GM23338 (cell line): Measurements from ENCODE around the gene CYFIP1. TPM values are rescaled to one million over a fixed set of nuclear protein-coding genes. Genes with fewer than 3 reads are reported as not detected.

Source experiments
- ATAC-seq: fragments of 200-7000 bp; cut with Tn5 transposase; 3 replicates; pipeline ENCODE4 v1.9.1; 2020
- DNase-seq: peaks from one replicate; pipeline ENCODE4 v3.0.0-alpha.2; 2015; ENCODE audit warnings: low spot score
- H2AFZ ChIP-seq: fragments of 200-600 bp; sonication (generic); 2 replicates; pipeline ENCODE4 v1.8.0; 2016; ENCODE audit warnings: antibody characterized with exemption, mild to moderate bottlenecking, moderate library complexity
- H3F3A ChIP-seq: fragments of 200-600 bp; sonication (generic); replicated peaks from 2 replicates; pipeline ENCODE4 v1.8.0; 2017; ENCODE audit warnings: antibody characterized with exemption, mixed run types, low read depth
- H3K27ac ChIP-seq: fragments of 200-600 bp; sonication (generic); 2 replicates; pipeline ENCODE4 v1.6.1; 2016; ENCODE audit warnings: low read depth
- H3K27me3 ChIP-seq: fragments of 200-600 bp; sonication (generic); 2 replicates; pipeline ENCODE4 v1.8.0; 2016; ENCODE audit warnings: mild to moderate bottlenecking, mixed run types, moderate library complexity; ENCODE audit not compliant: insufficient read depth
- H3K36me3 ChIP-seq: fragments of 200-600 bp; sonication (generic); 2 replicates; pipeline ENCODE4 v1.8.0; 2016; ENCODE audit warnings: mild to moderate bottlenecking; ENCODE audit not compliant: insufficient read depth
- H3K4me1 ChIP-seq: fragments of 200-600 bp; sonication (generic); 2 replicates; pipeline ENCODE4 v1.8.0; 2016; ENCODE audit warnings: mild to moderate bottlenecking, moderate library complexity; ENCODE audit not compliant: insufficient read depth
- H3K4me2 ChIP-seq: fragments of 200-600 bp; sonication (generic); 2 replicates; pipeline ENCODE4 v1.7.1; 2017; ENCODE audit warnings: mixed run types
- H3K4me3 ChIP-seq: fragments of 200-600 bp; sonication (generic); 2 replicates; pipeline ENCODE4 v1.6.1; 2016; ENCODE audit warnings: mixed run types
- H3K79me2 ChIP-seq: fragments of 200-600 bp; sonication (generic); replicated peaks from 2 replicates; pipeline ENCODE4 v1.8.0; 2017; ENCODE audit warnings: mild to moderate bottlenecking; ENCODE audit not compliant: insufficient read depth
- H3K9me2 ChIP-seq: fragments of 200-600 bp; sonication (generic); 2 replicates; pipeline ENCODE4 v1.8.0; 2017; ENCODE audit not compliant: insufficient read depth
- H4K20me1 ChIP-seq: fragments of 200-600 bp; sonication (generic); replicated peaks from 2 replicates; pipeline ENCODE4 v1.8.0; 2017; ENCODE audit warnings: mild to moderate bottlenecking; ENCODE audit not compliant: insufficient read depth
- H3K27ac Mint-ChIP-seq: 2 replicates; pipeline ENCODE4 v1.8.0; 2020; ENCODE audit warnings: inconsistent platforms, mild to moderate bottlenecking, moderate library complexity, mixed read lengths
- H3K27me3 Mint-ChIP-seq: 3 replicates; pipeline ENCODE4 v1.8.0; 2022; ENCODE audit warnings: low read depth, mild to moderate bottlenecking, moderate library complexity, mixed read lengths, inconsistent platforms; ENCODE audit not compliant: insufficient read depth, poor library complexity
- H3K36me3 Mint-ChIP-seq: 3 replicates; pipeline ENCODE4 v1.8.0; 2021; ENCODE audit warnings: low read depth, mild to moderate bottlenecking, inconsistent platforms, moderate library complexity, mixed read lengths
- H3K4me1 Mint-ChIP-seq: 3 replicates; pipeline ENCODE4 v1.8.0; 2020; ENCODE audit warnings: mild to moderate bottlenecking, inconsistent platforms, mixed read lengths
- H3K4me3 Mint-ChIP-seq: 3 replicates; pipeline ENCODE4 v1.8.0; 2021; ENCODE audit warnings: moderate library complexity, mild to moderate bottlenecking, inconsistent platforms, mixed read lengths
- H3K9me3 Mint-ChIP-seq: 3 replicates; pipeline ENCODE4 v1.8.0; 2020; ENCODE audit warnings: moderate library complexity, mild to moderate bottlenecking, inconsistent platforms, mixed read lengths
- CREB1 ChIP-seq: fragments of 250-450 bp; sonication (Bioruptor Pico); IDR thresholded peaks from 2 replicates; pipeline ENCODE4 v1.5.0; 2020; ENCODE audit warnings: low read depth, mild to moderate bottlenecking, moderate library complexity
- EZH2 ChIP-seq: fragments of 200-600 bp; sonication (generic); IDR thresholded peaks from one replicate; pipeline ENCODE4 v1.8.0; 2017; ENCODE audit warnings: antibody characterized with exemption, mild to moderate bottlenecking, low read depth; ENCODE audit not compliant: unreplicated experiment
- EZH2phosphoT487 ChIP-seq: fragments of 200-600 bp; sonication (generic); IDR thresholded peaks from one replicate; pipeline ENCODE4 v1.8.1; 2018; ENCODE audit warnings: antibody characterized with exemption; ENCODE audit not compliant: unreplicated experiment
- JUNB ChIP-seq: IDR thresholded peaks from one replicate; pipeline ENCODE4 v1.6.1; 2016; ENCODE audit warnings: antibody characterized with exemption; ENCODE audit not compliant: unreplicated experiment
- NANOG ChIP-seq: IDR thresholded peaks from 2 replicates; pipeline ENCODE4 v1.6.1; 2016; ENCODE audit warnings: antibody characterized with exemption, borderline replicate concordance
- POLR2AphosphoS5 ChIP-seq: IDR thresholded peaks from 2 replicates; pipeline ENCODE4 v1.6.1; 2016; ENCODE audit warnings: antibody characterized with exemption, low read depth
- STAT1 ChIP-seq: IDR thresholded peaks from one replicate; pipeline ENCODE4 v1.6.1; 2016; ENCODE audit warnings: antibody characterized with exemption; ENCODE audit not compliant: unreplicated experiment
- ZNF114 ChIP-seq: fragments of 250-450 bp; sonication (Bioruptor Pico); IDR thresholded peaks from 2 replicates; pipeline ENCODE4 v1.5.0; 2020; ENCODE audit warnings: mild to moderate bottlenecking, moderate library complexity
- ZNF331 ChIP-seq: fragments of 250-450 bp; sonication (Bioruptor Pico); IDR thresholded peaks from 2 replicates; pipeline ENCODE4 v1.5.0; 2020; ENCODE audit warnings: low read depth, mild to moderate bottlenecking, moderate library complexity
- polyA plus RNA-seq: library from polyadenylated mRNA; unstranded; fragments of >200 nt; fragmentation: Nextera tagmentation; extraction: Ambion mirVana; gene quantifications from 2 replicates; pipeline ENCODE4 v1.2.1, GENCODE V29; 2016
- total RNA-seq: library from RNA; depleted of rRNA; stranded (reverse); fragments of >200 nt; shearing (Covaris generic); gene quantifications from 2 replicates; pipeline ENCODE4 v1.2.3, GENCODE V29; 2014
- TF ChIP-seq, protein P1 (sequence below): IDR thresholded peaks from one replicate; pipeline ENCODE4 v1.6.1; 2018; ENCODE audit warnings: antibody characterized with exemption; ENCODE audit not compliant: unreplicated experiment
- TF ChIP-seq, protein P2 (sequence below): IDR thresholded peaks from 2 replicates; pipeline ENCODE4 v1.6.1; 2016; ENCODE audit warnings: antibody characterized with exemption
- TF ChIP-seq, protein P3 (sequence below), 2 experiments: fragments of 200-600 bp in 1 of 2; sonication (generic) in 1 of 2; conservative IDR thresholded peaks; 2 replicates each; pipeline versions ENCODE4 v1.5.1 to v1.6.1; 2016 to 2017; ENCODE audit warnings: antibody characterized with exemption in 2 of 2, low read depth in 2 of 2, mild to moderate bottlenecking in 2 of 2, moderate library complexity in 1 of 2

CYFIP1 gene
- total and polyA plus RNA-seq, 2 experiments from 2014 or later, result 20.0 to 73.9 TPM

DNA sequence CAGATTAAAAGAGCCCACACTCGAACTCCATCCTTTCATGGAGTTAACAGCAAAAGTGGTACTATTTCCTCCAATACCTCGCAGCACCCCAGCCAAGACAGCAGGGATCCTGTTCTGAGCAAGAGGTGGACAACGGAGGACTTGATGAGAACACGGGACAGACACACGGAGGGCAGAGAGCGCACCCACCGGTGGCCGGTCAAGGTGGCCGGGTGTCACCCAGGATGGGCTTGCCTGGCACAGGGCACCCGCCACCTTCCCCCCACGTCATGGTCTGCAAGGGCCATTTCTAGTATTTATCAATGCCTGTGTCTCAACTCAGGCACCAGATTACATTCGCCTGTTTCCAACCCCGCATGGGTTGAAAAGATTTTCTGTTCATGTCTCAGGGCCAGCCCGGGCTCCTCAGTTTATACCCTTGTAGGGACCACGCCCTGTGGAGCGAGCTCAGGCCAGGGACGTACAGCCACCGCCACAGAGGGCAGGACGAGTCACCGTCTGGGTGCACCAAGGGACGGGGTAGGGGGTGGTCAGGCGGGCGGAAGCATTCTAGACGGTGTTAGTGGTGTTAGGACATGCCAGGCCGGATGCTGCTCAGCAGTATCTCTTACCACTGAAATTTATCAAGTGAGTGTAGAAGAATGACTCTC is 64.2 kb downstream of the CYFIP1 start (continued):
- TF ChIP-seq, protein P1, sequence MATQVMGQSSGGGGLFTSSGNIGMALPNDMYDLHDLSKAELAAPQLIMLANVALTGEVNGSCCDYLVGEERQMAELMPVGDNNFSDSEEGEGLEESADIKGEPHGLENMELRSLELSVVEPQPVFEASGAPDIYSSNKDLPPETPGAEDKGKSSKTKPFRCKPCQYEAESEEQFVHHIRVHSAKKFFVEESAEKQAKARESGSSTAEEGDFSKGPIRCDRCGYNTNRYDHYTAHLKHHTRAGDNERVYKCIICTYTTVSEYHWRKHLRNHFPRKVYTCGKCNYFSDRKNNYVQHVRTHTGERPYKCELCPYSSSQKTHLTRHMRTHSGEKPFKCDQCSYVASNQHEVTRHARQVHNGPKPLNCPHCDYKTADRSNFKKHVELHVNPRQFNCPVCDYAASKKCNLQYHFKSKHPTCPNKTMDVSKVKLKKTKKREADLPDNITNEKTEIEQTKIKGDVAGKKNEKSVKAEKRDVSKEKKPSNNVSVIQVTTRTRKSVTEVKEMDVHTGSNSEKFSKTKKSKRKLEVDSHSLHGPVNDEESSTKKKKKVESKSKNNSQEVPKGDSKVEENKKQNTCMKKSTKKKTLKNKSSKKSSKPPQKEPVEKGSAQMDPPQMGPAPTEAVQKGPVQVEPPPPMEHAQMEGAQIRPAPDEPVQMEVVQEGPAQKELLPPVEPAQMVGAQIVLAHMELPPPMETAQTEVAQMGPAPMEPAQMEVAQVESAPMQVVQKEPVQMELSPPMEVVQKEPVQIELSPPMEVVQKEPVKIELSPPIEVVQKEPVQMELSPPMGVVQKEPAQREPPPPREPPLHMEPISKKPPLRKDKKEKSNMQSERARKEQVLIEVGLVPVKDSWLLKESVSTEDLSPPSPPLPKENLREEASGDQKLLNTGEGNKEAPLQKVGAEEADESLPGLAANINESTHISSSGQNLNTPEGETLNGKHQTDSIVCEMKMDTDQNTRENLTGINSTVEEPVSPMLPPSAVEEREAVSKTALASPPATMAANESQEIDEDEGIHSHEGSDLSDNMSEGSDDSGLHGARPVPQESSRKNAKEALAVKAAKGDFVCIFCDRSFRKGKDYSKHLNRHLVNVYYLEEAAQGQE, result no peak
- TF ChIP-seq CREB1 (CRISPR knock-in tag) (no peak), JUNB (no peak), EZH2 (no peak), ZNF331 (CRISPR knock-in tag) (no peak), POLR2AphosphoS5 (no peak), EZH2phosphoT487 (no peak), ZNF114 (CRISPR knock-in tag) (no peak), STAT1 (no peak)
- TF ChIP-seq, protein P2, sequence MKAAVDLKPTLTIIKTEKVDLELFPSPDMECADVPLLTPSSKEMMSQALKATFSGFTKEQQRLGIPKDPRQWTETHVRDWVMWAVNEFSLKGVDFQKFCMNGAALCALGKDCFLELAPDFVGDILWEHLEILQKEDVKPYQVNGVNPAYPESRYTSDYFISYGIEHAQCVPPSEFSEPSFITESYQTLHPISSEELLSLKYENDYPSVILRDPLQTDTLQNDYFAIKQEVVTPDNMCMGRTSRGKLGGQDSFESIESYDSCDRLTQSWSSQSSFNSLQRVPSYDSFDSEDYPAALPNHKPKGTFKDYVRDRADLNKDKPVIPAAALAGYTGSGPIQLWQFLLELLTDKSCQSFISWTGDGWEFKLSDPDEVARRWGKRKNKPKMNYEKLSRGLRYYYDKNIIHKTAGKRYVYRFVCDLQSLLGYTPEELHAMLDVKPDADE, result no peak
- TF ChIP-seq, protein P3, sequence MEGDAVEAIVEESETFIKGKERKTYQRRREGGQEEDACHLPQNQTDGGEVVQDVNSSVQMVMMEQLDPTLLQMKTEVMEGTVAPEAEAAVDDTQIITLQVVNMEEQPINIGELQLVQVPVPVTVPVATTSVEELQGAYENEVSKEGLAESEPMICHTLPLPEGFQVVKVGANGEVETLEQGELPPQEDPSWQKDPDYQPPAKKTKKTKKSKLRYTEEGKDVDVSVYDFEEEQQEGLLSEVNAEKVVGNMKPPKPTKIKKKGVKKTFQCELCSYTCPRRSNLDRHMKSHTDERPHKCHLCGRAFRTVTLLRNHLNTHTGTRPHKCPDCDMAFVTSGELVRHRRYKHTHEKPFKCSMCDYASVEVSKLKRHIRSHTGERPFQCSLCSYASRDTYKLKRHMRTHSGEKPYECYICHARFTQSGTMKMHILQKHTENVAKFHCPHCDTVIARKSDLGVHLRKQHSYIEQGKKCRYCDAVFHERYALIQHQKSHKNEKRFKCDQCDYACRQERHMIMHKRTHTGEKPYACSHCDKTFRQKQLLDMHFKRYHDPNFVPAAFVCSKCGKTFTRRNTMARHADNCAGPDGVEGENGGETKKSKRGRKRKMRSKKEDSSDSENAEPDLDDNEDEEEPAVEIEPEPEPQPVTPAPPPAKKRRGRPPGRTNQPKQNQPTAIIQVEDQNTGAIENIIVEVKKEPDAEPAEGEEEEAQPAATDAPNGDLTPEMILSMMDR (conservative IDR thresholded peaks at IDR 0.05; ENCODE audit: low read depth in 2 of 2), result no peak

DNA sequence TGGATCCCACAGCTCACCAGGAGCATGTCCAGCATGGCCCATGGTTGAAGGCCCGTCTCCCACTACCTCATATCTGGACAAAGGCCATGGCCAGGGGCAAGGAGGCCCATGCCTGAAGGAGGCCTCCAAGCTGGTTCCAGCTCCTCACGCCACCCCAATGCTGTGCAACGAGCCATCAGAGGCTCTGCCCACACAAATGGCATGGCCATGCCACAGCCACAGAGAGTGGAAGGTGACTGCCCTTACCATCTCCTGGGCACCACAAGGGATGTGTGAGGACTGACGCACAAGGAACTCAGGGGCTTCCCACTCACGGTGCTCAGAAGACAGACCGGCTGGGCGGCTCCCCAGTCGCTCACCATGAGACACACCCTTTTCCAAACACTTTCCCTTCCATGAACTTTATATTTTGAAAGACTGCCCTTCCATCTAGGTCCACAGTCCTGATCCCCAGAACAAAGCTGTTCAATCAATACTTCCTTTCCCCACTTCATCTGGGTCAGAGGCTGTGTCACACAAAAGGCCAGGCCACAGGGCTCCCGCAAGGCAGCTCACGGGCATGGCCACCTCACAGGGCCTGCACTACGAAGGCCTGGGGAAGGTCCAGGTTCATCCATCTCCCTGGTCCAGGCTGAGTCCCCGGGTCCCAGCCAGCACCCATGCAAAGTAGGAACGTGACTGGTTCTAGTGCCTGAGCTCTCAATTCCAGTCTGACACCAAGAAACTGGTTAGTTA is 66.4 kb downstream of the CYFIP1 start:
- ATAC-seq (no peak), DNase-seq (no peak)
- H3K4me3 Mint-ChIP-seq, result no peak overlapping the region
- no peak overlapping the region for H3K4me2 ChIP-seq
- no peaks in the 10 kb centered on the region for H3K27me3 ChIP-seq
- no peaks in the 10 kb centered on the region for H3K9me3 Mint-ChIP-seq
- H3K36me3 ChIP-seq, result 0 out of 2 replicates have a peak, but pooled peaks cover 5% of the 10 kb centered on the region
- no peak overlapping the region for H3K27ac ChIP-seq
- H3K4me1 Mint-ChIP-seq, result peaks cover under 1% of the 10 kb centered on the region; the same call in 1 of the 3 replicates
- no peak overlapping the region for H3K27ac Mint-ChIP-seq
- H3K27me3 Mint-ChIP-seq, result peaks cover 2% of the 10 kb centered on the region
- no peaks in the 10 kb centered on the region for H3K4me1 ChIP-seq
- H3K9me2 ChIP-seq, result no peaks in the 10 kb centered on the region
- H3K79me2 ChIP-seq, result no peaks in the 10 kb centered on the region
- H3K36me3 Mint-ChIP-seq, result peaks cover 46% of the 10 kb centered on the region
- H3F3A ChIP-seq, result no peaks in the 10 kb centered on the region
- H4K20me1 ChIP-seq, result no peaks in the 10 kb centered on the region; the same call in 1 of the 2 replicates
- no peak overlapping the region for H3K4me3 ChIP-seq
- H2AFZ ChIP-seq, result no peak overlapping the region
- TF ChIP-seq STAT1 (no peak), CREB1 (CRISPR knock-in tag) (no peak), NANOG (no peak), EZH2 (no peak), JUNB (no peak), EZH2phosphoT487 (no peak), ZNF331 (CRISPR knock-in tag) (no peak), POLR2AphosphoS5 (no peak), ZNF114 (CRISPR knock-in tag) (no peak)
- TF ChIP-seq, protein P1, result no peak
- TF ChIP-seq, protein P2, result no peak
